GM21723 (cell line): ENCODE data around the gene KRT81.
"Not testable (repeated sequence)": the region's sequence is repeated elsewhere in the genome, so short reads cannot be mapped to it uniquely, and the experiment has no call there.

Source experiments
- ATAC-seq: cut with Tn5 transposase; IDR thresholded peaks from one replicate; pipeline ENCODE4 v1.9.1; 2021; ENCODE audit warnings: mild to moderate bottlenecking, moderate library complexity; ENCODE audit not compliant: unreplicated experiment

The KRT81 gene

DNA sequence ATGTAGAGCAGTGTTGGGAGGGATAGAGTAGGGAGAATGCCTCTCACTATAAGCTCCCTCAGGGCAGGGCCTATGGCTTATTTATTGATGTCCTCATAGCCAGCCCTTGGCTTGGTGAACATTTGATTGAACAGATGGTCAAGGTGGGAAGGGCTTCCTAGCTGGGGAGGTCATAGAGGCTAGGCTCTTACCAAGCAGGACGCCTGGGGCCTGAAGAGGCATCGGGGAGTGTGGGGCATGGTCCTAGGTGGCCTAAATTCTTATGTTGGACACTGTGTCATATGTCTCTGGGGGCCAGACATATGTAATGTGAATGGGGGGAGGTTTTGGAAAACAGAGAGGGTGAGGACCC, 34.8 kb downstream of the KRT81 start:
- ATAC-seq = no peak

DNA sequence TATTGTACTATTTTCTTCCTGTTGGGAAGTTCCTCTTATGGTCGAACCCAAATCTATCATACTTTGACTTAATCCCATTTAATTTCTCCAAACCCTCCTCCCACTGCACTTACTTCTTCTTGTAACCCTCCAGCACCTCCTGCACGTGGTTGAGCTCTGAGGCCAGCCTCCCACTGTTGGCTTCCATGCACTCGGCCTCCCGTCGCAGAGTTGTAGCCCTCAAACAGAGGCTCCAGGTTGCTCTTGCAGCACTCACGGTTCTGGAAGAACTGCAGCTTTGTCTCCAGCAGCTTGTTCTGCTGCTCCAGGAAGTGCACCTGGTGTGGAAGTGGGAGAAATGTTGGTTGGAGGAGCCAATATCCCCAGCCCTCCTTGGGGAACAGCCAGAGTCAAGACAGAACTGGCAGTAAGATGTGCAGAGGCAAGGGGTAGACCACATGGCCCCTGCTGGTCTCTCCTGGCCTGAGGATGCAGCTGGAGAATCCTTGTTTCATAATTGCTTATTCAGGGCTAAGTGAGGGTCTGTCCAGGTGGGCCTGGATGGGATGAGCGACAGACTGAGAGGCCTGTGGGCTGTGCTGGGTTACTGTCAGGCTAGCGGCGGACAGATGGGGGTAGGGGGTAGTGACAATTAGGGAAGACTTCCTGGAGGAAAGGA, 35.3 kb downstream of the KRT81 start:
- ATAC-seq = no peak

DNA sequence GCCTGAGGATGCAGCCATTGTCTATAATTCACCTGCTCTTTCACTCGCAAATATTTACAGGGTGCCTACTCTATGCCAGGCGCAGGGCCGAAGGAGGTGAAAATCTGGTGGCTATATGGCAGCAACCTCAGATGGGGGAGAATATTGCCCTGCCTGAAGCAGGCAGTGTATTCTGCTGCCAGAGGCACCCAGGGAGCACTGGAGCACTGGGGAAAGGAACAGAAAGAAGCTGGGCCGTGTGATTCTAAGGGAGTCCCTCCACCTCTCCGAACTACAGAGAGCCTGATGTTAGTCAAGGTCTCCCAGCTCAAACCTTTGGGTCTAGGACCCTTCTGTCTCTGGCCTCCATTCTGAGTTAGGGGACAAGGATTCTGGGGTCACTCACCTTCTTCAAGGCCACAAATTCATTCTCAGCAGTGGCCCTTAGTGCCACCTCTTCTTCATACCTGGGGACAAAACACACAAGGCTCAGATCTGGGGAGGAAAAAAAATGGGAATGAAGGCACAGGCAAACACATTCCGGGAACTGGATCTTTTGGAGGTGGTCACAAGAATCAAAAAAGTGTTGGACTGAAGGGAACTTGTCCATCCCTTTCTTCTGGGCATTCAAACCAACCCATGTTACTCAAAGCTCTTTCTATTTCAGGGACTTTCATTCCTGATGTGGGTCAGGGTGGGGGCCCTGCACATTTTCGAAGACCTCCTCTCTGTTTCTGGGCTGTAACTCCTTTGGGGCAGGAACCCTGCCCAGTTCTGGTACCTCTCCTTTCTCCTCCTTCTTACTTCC, 36.2 kb downstream of the KRT81 start:
- no peak for ATAC-seq

DNA sequence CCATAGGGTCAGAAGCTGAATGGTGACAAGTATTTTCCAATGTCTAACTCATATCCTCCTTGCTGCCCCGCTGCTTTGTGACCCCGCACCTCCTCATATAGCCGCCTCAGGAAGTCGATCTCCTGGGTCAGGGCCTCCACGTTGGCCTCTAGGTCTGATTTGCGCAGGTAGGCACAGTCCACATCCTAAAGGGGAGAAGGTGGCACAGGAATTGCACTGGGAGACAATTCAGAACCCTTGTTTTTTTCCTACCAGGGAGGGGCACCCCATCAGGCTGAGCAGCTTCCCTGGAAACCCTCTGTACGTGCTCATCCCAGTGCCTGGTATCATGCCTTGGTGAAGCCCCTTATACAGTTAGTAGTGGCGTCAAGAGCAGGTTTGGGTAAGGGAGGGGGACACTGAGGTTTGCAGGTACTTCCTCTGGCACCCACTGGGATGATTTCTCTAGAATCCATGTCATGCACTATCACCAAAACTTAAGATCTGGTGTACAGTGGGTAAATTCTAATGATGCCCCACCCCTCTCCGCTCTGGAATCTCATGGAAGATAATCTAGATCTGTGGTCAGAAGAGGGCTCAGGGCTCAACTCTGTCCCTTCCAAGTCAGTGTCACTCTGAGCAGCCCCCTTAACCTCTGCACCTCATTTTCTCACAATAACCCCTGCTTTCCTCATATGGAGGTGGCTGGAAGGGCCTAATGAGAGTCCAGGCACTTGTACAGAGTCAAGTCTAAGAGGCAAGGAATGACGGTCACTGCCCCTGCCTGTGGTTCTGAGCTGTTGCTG, 37.0 kb downstream of the KRT81 start:
- ATAC-seq = no peak

DNA sequence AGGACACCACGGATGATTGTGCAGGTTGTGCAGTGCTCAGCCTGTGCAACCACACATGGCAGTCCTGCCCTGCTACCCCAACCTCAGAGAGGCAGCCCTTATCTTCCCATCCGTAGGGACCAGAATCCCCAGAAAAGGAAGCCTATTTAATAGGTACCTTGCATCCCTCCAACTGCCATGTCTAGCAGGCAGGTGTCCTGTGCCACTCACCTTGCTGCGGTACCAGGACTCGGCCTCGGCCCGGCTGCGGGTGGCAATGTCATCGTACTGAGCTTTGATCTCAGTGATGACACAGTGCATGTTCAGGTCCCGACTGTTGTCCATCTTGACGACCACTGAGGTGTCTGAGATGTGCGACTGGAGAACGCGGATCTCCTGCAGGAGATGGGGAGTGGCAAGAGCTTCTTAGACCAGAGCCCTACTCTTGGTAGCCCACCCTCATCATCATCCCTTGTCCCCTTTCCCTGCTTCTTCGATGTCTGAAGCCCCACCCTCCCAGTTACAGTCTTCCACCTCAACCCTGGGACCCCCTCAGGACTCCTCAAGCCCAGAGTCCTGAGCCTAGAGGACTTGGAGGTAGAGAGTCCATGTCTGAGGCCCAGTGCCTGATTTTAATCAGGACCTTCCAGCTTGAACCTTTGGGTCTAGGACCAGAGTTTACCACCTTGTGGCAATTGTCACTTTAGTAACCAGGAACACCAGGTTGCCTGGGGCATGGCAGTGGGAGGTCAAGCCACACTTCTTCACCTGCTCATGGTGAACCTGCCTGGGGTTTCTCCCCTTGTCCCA, 37.7 kb downstream of the KRT81 start:
- no peak for ATAC-seq

DNA sequence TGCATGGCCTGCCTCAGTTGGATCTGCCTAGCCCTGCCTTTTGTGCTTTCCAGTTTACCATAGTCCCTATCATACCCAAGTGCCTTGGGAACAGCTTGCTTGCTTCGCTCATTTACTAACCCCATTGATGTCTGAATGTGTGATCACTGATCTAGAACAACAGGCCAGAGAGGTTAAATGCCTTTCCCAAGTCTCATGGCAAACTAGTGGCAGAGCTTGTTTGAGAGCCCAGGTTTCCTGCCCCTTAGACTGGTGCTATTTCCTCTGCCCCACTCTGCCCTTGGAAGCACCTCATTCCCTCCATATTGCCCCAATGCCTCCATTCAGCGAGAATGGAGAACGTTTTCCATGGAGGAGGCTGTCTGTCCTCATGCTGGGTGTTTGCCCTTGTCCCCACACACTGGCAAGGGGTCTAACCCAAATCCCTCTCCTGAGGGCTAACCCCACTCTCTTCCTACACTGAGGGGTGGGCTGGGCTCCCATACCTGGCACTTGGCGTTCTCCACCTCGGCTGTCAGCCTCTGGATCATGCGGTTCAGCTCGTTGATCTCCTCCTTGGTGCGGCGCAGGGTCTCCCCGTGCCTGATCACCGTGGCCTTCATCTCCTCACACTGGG, 38.5 kb downstream of the KRT81 start:
- ATAC-seq = no peak

DNA sequence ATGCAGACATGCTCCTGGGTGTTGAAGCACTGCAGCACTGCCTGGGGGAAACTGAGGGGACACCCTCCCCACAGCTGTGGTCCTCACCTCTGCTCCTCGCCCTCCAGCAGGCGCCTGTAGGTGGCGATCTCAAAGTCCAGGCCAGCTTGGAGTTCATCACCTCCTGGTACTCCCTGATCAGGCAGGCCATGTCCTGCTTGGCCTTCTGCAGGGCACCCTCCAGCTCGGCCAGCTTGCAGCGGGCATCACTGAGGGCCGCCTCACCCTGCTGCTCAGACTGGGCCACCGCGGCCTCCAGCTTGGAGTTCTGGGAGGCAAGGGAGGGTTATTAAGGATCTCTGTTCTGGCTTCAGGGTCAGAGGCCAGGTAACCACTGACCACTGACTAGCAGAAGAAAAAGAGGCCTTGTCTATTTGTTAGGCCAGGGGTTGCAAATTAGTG, 39.1 kb downstream of the KRT81 start:
- ATAC-seq = not testable (repeated sequence)

DNA sequence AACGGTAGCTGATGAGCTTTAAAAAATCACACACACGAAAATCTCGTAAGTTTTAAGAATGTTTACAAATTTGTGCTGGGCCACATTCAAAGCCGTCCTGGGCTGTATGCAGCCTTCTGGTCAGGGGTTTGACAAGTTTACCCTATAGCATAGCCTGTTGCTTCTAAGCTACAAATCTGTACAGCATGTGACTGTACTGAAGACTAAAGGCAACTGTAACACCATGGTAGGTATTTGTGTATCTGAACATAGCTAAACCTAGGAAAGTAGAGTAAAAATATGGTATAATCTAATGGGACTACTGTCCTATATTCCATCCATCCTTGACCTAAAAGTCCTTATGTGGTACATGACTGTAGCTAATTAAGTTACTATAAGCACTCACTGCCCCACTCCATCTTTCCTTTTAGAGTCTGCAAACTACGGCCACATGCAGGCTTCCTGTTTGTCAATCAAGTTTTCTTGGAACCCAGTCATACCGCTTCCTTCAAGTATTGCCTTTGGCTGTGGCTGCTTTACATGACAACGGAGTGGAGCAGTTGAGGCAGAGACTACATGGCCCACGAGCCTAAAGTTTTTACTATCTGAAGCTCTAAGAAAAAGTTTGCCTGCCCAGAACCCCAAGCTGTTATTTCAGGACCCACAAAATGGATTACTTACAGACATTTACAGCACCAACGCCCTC, 39.8 kb downstream of the KRT81 start:
- no peak for ATAC-seq

DNA sequence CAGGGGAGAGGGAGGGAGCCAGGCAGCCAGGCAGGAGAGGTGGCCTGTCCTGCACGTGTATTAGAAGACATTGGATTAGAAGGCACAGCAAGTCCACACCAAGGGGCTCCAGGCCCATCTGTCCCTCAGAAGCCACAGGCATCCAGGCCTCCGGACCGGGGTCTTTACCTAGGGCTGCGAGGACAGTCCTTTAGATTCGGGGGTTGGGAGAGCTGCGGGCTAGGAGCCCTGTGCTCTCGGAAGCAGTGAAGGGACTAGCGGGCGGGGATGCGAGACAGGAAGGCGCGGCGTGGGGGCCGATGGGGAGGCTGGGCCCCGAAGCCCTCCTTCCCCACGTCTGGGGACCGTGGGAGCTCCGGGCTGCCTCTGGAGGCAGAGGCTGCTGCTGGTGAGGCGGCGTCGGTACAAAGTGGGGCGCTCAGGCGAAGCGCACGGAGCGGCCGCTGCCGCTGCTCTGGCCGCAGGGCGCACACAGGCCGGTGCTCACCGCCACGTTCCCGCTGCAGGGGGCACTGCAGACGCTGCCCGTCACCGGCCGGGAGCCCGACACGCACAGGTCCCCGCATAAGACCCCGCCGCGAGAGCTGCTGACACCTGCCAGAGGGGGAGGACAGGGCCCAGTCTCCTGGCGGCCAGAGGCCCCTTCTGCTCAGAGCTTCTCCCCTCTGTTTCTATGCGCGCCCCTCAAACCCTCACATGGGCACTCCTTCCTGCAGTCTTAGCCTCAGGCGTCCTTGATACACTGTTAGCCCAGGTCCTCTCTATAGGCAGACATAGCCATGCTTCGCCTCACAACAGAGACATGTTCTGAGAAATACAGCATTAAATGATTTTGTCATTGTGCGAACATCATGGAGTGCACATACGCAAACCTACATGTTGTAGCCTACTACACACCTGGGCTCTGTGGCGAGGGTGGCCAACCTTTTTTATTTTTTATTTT, 41.0 kb downstream of the KRT81 start:
- no peak for ATAC-seq

DNA sequence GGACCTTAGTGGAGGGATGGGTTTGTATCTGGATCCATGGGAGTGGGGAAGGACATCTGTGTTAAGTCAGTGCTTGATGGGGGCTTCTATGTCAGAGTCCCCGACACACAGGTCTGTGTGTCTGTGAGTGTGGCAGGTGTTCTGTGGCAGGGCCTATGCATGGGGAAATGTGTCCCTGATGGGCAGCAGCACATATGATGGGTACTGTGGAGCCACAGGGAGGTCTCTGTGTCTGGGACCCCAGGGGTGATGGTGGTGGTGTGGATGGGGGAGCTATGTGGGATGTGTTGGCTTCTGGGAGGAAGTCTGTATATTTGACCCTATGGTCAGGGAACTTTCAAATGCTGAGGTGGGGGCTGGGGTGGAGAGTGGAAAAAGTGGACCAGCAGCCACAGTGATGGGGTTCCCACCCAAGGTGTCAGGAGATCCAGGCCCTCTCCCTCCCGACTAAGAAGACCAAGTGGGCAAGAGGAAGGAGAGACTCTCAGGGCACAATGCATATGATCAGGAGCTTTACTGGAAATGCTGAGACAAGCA, 41.8 kb downstream of the KRT81 start:
- ATAC-seq = no peak

DNA sequence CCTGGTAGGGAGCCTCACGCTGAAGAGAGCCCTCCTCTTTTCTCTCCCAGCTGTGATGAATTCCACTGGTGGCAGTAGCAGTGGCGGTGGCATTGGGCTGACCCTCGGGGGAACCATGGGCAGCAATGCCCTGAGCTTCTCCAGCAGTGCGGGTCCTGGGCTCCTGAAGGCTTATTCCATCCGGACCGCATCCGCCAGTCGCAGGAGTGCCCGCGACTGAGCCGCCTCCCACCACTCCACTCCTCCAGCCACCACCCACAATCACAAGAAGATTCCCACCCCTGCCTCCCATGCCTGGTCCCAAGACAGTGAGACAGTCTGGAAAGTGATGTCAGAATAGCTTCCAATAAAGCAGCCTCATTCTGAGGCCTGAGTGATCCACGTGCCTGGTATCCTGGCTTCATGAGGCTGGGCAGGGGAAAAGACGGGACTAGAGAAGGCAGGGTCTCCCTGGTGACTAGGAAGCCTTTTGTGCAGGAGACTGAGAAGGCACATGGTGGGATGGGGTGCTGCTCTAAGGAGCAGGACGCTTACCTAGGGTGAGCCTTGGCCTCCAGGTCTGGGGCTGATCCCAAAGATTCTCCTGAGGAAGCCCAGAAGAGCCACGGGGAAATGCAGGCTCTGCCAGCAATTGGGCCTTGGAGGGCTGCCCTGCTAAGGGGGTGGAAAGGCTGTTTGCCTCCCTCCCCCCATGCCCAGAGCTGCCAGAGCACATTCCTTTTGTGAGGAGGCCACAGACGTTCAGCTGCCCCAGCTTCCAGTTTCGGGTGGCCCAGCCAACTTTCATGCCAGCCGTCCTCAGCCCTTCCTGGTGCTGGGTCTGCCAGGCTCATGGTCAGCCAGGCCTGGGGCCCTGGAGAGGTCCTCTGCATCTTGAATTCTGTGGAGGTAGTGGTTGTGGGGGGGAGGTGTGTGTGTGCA, 42.5 kb downstream of the KRT81 start:
- ATAC-seq = no peak

DNA sequence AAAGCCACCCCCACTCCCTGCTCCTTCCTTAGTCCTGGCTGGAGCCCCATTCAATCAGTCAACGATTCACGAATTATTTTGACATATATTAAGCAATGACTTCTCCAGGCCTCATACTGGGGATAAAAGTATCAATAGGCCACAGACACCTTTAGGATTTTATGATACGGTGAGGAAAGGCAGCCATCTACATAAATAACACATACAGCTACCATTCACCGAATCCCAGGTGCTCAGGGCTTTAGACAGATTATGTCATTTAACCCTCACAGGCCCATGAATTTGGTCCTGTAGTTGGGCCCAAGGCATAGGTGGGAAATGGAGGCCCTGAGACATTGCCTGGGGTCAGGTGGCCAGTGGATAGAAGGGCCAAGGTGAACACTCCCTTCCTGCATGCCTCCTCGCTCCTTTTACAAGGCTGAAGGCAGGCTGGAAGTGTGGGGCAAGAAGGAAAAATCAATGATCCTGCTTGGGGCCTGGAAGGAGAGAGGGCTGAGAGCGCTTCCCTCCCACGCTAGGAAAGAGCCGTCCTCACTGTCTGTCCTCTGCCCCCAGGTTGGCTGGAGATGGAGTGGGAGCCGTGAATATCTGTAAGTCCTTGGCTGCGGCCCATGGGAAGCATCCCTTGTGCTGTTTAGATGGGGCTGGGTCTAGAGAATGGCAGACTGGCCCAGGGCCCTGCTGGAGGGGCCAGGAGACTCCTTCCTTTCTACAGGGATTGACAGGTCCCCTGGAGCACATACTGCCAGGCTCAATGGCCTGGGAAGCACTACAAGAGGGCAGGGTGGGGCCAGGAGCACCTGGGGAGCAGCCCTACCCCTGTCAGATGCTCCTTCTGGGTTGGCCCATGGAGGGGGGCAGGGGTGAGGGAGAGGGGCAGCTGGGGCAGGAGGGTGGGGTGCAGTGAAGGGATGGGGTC, 43.5 kb downstream of the KRT81 start:
- no peak for ATAC-seq

DNA sequence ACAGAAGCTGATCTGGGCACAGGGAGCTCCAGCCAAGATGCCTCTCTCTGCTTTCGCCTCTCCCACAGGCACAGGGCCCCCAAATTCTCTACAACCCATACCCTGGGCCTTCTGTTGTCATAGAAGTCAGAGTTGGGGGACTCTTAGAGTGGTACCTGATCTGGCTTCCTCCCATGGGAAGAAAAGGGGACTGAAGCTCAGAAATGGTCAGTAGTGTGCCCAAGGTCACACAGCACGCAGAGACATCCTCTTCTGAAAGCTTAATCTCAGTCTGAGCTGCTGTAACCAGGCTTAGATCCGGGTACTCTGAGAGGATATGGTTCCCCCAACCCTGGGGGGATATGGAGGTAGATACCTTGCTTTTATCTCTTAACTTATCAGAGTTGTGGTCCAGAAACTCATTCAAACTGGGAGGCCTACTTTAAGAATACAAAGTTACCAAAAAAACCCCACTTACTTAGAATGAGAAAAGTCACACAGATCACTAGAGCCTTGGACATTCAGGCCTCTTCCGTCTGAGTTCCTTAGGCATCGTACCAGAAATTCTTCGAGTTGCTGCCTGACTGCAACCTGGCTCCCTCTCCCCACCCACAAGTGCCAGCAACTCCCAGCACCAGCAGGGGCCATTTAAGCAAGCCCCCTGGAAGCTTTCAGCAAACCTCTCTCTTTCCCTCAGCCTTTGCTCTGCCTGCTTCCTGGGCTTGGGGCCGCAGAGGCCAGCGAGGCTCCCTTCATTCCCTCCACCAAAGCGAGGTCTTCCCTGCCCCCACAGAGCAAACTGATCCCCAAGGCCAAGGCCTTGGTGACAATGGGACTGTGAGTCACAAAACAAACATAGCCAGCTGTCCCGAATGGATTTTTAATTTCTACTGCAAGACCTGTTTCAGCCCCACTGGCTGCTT, 44.4 kb downstream of the KRT81 start:
- ATAC-seq = no peak

DNA sequence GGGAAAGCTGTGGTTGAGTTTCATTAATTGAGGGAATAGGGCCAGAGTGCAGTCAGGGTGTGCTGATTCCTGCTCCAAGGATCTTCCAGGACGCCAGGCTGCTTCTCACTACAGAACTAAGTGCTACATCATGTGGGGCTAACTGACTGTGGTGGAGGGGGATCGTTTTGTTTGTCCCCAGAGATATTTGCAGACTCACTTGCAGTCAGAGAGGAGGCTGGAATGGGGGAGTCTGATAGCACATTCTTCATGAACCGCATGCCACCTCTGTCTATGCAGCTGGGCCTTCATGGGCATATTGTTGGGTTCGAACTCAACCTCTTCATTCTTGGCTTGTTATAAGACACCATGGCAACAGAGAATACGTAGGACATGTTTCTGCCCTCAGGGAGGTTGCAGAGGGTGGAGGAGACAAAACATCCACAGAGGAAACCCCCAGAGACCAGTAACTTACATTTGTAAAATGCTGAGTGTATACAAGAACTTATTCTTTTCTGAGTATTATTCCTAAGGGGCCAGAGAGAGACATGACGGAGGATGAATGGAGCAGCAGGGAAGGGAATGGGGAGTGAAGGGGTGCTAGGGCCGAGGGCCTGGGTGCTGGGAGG, 45.3 kb downstream of the KRT81 start:
- no peak for ATAC-seq
